Measurements from ENCODE around the gene SPTBN4.
"Not testable (repeated sequence)": the region's sequence is repeated elsewhere in the genome, so short reads cannot be mapped to it uniquely, and the experiment has no call there.

Gene SPTBN4

GRCh38 chr19:40585241-40585981 is 118.6 kb downstream of the SPTBN4 start:
- no peaks in the 10 kb centered on the region for H3K4me1 ChIP-seq (ENCODE audit: control insufficient read depth, insufficient read depth, low read length)
- no peaks in the 10 kb centered on the region for H3K27me3 ChIP-seq (ENCODE audit: control insufficient read depth, insufficient read depth, low read length)
- H3K9ac ChIP-seq (ENCODE audit: low read length), result no peak overlapping the region
- H3K27ac ChIP-seq (ENCODE audit: low read depth, low read length), result no peak overlapping the region
- H3K36me3 ChIP-seq (ENCODE audit: control insufficient read depth, insufficient read depth, low read length), result peaks cover 66% of the 10 kb centered on the region
- H3K9me3 ChIP-seq (ENCODE audit: control insufficient read depth, insufficient read depth, low read depth, low read length), result no peaks in the 10 kb centered on the region
- no peak overlapping the region for H3K4me3 ChIP-seq (ENCODE audit: low read depth, low read length)

- Histone ChIP-seq H3K27me3 (ENCODE audit: control insufficient read depth, insufficient read depth, low read length) (no peaks in the 10 kb centered on the region), H3K27ac (ENCODE audit: low read depth, low read length) (no peak overlapping the region), H3K4me1 (ENCODE audit: control insufficient read depth, insufficient read depth, low read length) (no peaks in the 10 kb centered on the region), H3K4me3 (ENCODE audit: low read depth, low read length) (no peak overlapping the region), H3K36me3 (ENCODE audit: control insufficient read depth, insufficient read depth, low read length) (peaks cover 66% of the 10 kb centered on the region), H3K9ac (ENCODE audit: low read length) (no peak overlapping the region), H3K9me3 (ENCODE audit: control insufficient read depth, insufficient read depth, low read depth, low read length) (no peaks in the 10 kb centered on the region)
These were observed 119.2 kb downstream of the SPTBN4 start for GRCh38 chr19:40585982-40586422.

- Histone ChIP-seq H3K27ac (ENCODE audit: low read depth, low read length) (no peak overlapping the region), H3K27me3 (ENCODE audit: control insufficient read depth, insufficient read depth, low read length) (no peaks in the 10 kb centered on the region), H3K9me3 (ENCODE audit: control insufficient read depth, insufficient read depth, low read depth, low read length) (no peaks in the 10 kb centered on the region), H3K4me1 (ENCODE audit: control insufficient read depth, insufficient read depth, low read length) (no peaks in the 10 kb centered on the region), H3K36me3 (ENCODE audit: control insufficient read depth, insufficient read depth, low read length) (peaks cover 64% of the 10 kb centered on the region), H3K9ac (ENCODE audit: low read length) (no peak overlapping the region), H3K4me3 (ENCODE audit: low read depth, low read length) (no peak overlapping the region)
These were observed 119.8 kb downstream of the SPTBN4 start for GRCh38 chr19:40586611-40587010.

- Histone ChIP-seq H3K36me3 (ENCODE audit: control insufficient read depth, insufficient read depth, low read length) (peaks cover 50% of the 10 kb centered on the region), H3K4me3 (ENCODE audit: low read depth, low read length) (no peak overlapping the region), H3K27ac (ENCODE audit: low read depth, low read length) (no peak overlapping the region), H3K27me3 (ENCODE audit: control insufficient read depth, insufficient read depth, low read length) (no peaks in the 10 kb centered on the region), H3K4me1 (ENCODE audit: control insufficient read depth, insufficient read depth, low read length) (peaks cover 3% of the 10 kb centered on the region; the same call in 1 of the 2 replicates), H3K9ac (ENCODE audit: low read length) (no peak overlapping the region), H3K9me3 (ENCODE audit: control insufficient read depth, insufficient read depth, low read depth, low read length) (no peaks in the 10 kb centered on the region)
These were observed 121.5 kb downstream of the SPTBN4 start for GRCh38 chr19:40588110-40588854.

- no peak overlapping the region for H3K9ac ChIP-seq (ENCODE audit: low read length)
- H3K4me1 ChIP-seq (ENCODE audit: control insufficient read depth, insufficient read depth, low read length), result peaks cover 3% of the 10 kb centered on the region; the same call in 1 of the 2 replicates
- H3K27me3 ChIP-seq (ENCODE audit: control insufficient read depth, insufficient read depth, low read length), result no peaks in the 10 kb centered on the region
- H3K27ac ChIP-seq (ENCODE audit: low read depth, low read length), result no peak overlapping the region
- H3K4me3 ChIP-seq (ENCODE audit: low read depth, low read length), result no peak overlapping the region
- no peaks in the 10 kb centered on the region for H3K9me3 ChIP-seq (ENCODE audit: control insufficient read depth, insufficient read depth, low read depth, low read length)
- peaks cover 45% of the 10 kb centered on the region for H3K36me3 ChIP-seq (ENCODE audit: control insufficient read depth, insufficient read depth, low read length)
These were observed 122.2 kb downstream of the SPTBN4 start for GRCh38 chr19:40588926-40589569.

GRCh38 chr19:40589591-40590429 is 123.0 kb downstream of the SPTBN4 start:
- H3K27me3 ChIP-seq (ENCODE audit: control insufficient read depth, insufficient read depth, low read length), result no peaks in the 10 kb centered on the region
- no peak overlapping the region for H3K4me3 ChIP-seq (ENCODE audit: low read depth, low read length)
- peaks cover 8% of the 10 kb centered on the region; the same call in 1 of the 2 replicates for H3K4me1 ChIP-seq (ENCODE audit: control insufficient read depth, insufficient read depth, low read length)
- no peak overlapping the region for H3K27ac ChIP-seq (ENCODE audit: low read depth, low read length)
- H3K9ac ChIP-seq (ENCODE audit: low read length), result no peak overlapping the region
- no peaks in the 10 kb centered on the region for H3K9me3 ChIP-seq (ENCODE audit: control insufficient read depth, insufficient read depth, low read depth, low read length)
- peaks cover 42% of the 10 kb centered on the region for H3K36me3 ChIP-seq (ENCODE audit: control insufficient read depth, insufficient read depth, low read length)

GRCh38 chr19:40590464-40591265 is 123.9 kb downstream of the SPTBN4 start:
- H3K9me3 ChIP-seq (ENCODE audit: control insufficient read depth, insufficient read depth, low read depth, low read length), result no peaks in the 10 kb centered on the region
- no peak overlapping the region for H3K27ac ChIP-seq (ENCODE audit: low read depth, low read length)
- H3K9ac ChIP-seq (ENCODE audit: low read length), result no peak overlapping the region
- no peak overlapping the region for H3K4me3 ChIP-seq (ENCODE audit: low read depth, low read length)
- peaks cover 38% of the 10 kb centered on the region for H3K36me3 ChIP-seq (ENCODE audit: control insufficient read depth, insufficient read depth, low read length)
- peaks cover 11% of the 10 kb centered on the region; the same call in 1 of the 2 replicates for H3K4me1 ChIP-seq (ENCODE audit: control insufficient read depth, insufficient read depth, low read length)
- H3K27me3 ChIP-seq (ENCODE audit: control insufficient read depth, insufficient read depth, low read length), result 0 out of 2 replicates have a peak, but pooled peaks cover 4% of the 10 kb centered on the region

- H3K27ac ChIP-seq (ENCODE audit: low read depth, low read length); H3K9me3 ChIP-seq (ENCODE audit: control insufficient read depth, insufficient read depth, low read depth, low read length); H3K9ac ChIP-seq (ENCODE audit: low read length); H3K4me3 ChIP-seq (ENCODE audit: low read depth, low read length): not testable (repeated sequence)
- peaks cover 14% of the 10 kb centered on the region; the same call in 1 of the 2 replicates for H3K4me1 ChIP-seq (ENCODE audit: control insufficient read depth, insufficient read depth, low read length)
- H3K36me3 ChIP-seq (ENCODE audit: control insufficient read depth, insufficient read depth, low read length), result peaks cover 29% of the 10 kb centered on the region
- H3K27me3 ChIP-seq (ENCODE audit: control insufficient read depth, insufficient read depth, low read length), result peaks cover 12% of the 10 kb centered on the region
These were observed 124.9 kb downstream of the SPTBN4 start for GRCh38 chr19:40591724-40592123.

- H3K4me1 ChIP-seq (ENCODE audit: control insufficient read depth, insufficient read depth, low read length), result peaks cover 15% of the 10 kb centered on the region; the same call in 1 of the 2 replicates
- H3K4me3 ChIP-seq (ENCODE audit: low read depth, low read length), result no peak overlapping the region
- no peak overlapping the region for H3K27ac ChIP-seq (ENCODE audit: low read depth, low read length)
- peaks cover 25% of the 10 kb centered on the region for H3K36me3 ChIP-seq (ENCODE audit: control insufficient read depth, insufficient read depth, low read length)
- no peak overlapping the region for H3K9ac ChIP-seq (ENCODE audit: low read length)
- H3K27me3 ChIP-seq (ENCODE audit: control insufficient read depth, insufficient read depth, low read length), result peaks cover 15% of the 10 kb centered on the region
- no peaks in the 10 kb centered on the region for H3K9me3 ChIP-seq (ENCODE audit: control insufficient read depth, insufficient read depth, low read depth, low read length)
These were observed 125.4 kb downstream of the SPTBN4 start for GRCh38 chr19:40592170-40592569.

GRCh38 chr19:40594255-40594654 is 127.5 kb downstream of the SPTBN4 start:
- Histone ChIP-seq H3K4me1 (ENCODE audit: control insufficient read depth, insufficient read depth, low read length) (peaks cover 23% of the 10 kb centered on the region), H3K36me3 (ENCODE audit: control insufficient read depth, insufficient read depth, low read length) (peaks cover 10% of the 10 kb centered on the region), H3K27me3 (ENCODE audit: control insufficient read depth, insufficient read depth, low read length) (peaks cover 27% of the 10 kb centered on the region), H3K27ac (ENCODE audit: low read depth, low read length) (no peak overlapping the region), H3K9ac (ENCODE audit: low read length) (no peak overlapping the region), H3K9me3 (ENCODE audit: control insufficient read depth, insufficient read depth, low read depth, low read length) (no peaks in the 10 kb centered on the region), H3K4me3 (ENCODE audit: low read depth, low read length) (no peak overlapping the region)
